ENCODE results near the gene AMIGO1.

AMIGO1 gene
- total RNA-seq: 15.0 to 29.6 (median 19.1) reads per million in 3 donors

DNA sequence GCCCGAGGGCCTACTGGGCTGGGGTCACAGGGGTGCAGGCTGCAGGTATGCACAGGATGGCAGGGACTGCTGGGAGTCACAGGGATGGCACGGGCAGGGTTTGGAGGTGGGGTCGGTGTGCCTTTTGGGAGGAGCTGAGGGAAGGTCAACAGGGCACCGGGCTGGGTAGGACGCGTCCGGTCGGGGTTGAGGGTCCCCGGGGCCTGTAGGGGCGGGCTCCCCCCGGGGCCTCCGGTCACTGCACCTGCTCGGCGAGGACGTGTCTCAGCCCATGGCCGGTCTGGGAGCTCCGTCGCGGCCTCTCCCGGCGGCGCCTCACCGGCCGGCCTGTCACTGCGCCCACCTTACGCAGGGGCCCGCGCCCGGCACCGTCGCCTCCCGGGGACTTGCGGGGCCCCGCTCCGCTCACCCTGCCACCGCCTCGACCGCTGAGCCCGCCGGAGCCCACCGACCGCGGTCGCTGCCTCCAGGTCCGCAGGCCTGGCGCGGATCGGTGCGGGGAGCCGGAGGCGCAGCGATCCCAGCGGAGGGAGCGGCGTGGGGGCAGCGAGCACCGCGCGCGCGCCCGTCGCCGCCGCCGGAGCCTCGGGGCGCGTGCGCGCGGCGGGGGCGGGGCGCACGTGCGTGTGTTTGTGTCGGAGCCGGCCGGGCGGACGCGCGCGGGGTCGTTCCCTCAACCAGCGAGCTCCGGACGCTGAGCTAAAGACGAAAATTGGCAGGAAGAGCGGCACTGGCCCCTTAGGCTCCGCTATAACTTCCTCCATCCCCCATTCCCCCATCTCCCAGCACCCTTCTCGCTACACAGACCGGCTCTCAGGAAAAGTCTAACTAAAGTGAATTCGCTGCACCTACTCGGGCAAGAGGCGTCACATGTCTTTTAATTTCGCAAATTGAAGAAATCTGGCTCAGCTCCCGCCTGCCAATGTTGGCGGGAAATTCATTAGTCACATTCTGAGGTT, at the start of gene AMIGO1:
TSS of gene AMIGO1 (minus strand) at position 552 of the 959 bp plus-strand sequence. CDS start 815 bp downstream, outside the sequence.
- peak; percentile 22 to 45 (median 43) for DNase-seq

GRCh38 chr1:109557520-109557919, 48.0 kb upstream of the AMIGO1 start:
- H3K4me3 ChIP-seq (ENCODE audit: insufficient read depth, low read depth, low read length, poor library complexity, severe bottlenecking): no peak overlapping the region
- peaks cover 6% of the 10 kb centered on the region for H3K4me1 ChIP-seq (ENCODE audit: control insufficient read depth, insufficient read depth, low read length, poor library complexity, severe bottlenecking)
- no peaks in the 10 kb centered on the region for H3K9me3 ChIP-seq (ENCODE audit: control insufficient read depth, low read length)
- no peak overlapping the region for H3K27ac ChIP-seq (ENCODE audit: insufficient read depth, low read length, poor library complexity, severe bottlenecking)
- DNase-seq: no peak
- no peaks in the 10 kb centered on the region for H3K27me3 ChIP-seq (replicated peaks; ENCODE audit: control insufficient read depth, insufficient read depth, low read length, poor library complexity, severe bottlenecking)
- H3K36me3 ChIP-seq (ENCODE audit: control insufficient read depth, insufficient read depth, low read length): no peaks in the 10 kb centered on the region

More for the DNA sequence above, at the start of gene AMIGO1:
- Histone ChIP-seq H3K4me1 (ENCODE audit: control insufficient read depth, insufficient read depth, low read length, poor library complexity, severe bottlenecking) (peaks cover 36% of the 10 kb centered on the region), H3K36me3 (ENCODE audit: control insufficient read depth, insufficient read depth, low read length) (no peaks in the 10 kb centered on the region), H3K4me3 (ENCODE audit: insufficient read depth, low read depth, low read length, poor library complexity, severe bottlenecking) (peak within 1 kb of the TSS; percentile 71), H3K27me3 (replicated peaks; ENCODE audit: control insufficient read depth, insufficient read depth, low read length, poor library complexity, severe bottlenecking) (no peaks in the 10 kb centered on the region), H3K9me3 (ENCODE audit: control insufficient read depth, low read length) (no peaks in the 10 kb centered on the region), H3K27ac (ENCODE audit: insufficient read depth, low read length, poor library complexity, severe bottlenecking) (peak within 1 kb of the TSS; percentile 58)

DNA sequence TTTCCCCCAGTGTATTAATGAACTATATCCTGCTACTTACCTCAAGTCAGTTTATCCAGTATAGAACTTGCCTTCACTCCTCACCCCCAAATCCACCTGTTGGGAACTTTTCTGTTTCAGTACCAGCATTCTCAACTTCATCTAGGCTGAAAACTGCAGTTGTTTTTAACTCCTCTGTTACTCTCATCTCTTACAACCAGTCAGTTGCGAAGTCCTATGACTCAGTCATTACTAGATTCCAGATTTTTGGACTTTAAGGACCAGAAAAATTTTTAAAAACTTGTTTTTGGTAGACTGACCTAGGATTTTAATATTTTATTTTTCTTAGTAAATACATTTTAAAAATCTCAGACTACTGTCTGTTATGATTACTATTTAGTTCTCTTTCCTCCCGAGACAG, 47.0 kb upstream of the AMIGO1 start:
- Histone ChIP-seq H3K4me3 (ENCODE audit: insufficient read depth, low read depth, low read length, poor library complexity, severe bottlenecking) (no peak overlapping the region), H3K9me3 (ENCODE audit: control insufficient read depth, low read length) (no peaks in the 10 kb centered on the region), H3K27me3 (replicated peaks; ENCODE audit: control insufficient read depth, insufficient read depth, low read length, poor library complexity, severe bottlenecking) (no peaks in the 10 kb centered on the region), H3K36me3 (ENCODE audit: control insufficient read depth, insufficient read depth, low read length) (no peaks in the 10 kb centered on the region), H3K4me1 (ENCODE audit: control insufficient read depth, insufficient read depth, low read length, poor library complexity, severe bottlenecking) (peaks cover 6% of the 10 kb centered on the region), H3K27ac (ENCODE audit: insufficient read depth, low read length, poor library complexity, severe bottlenecking) (no peak overlapping the region)
- no peak for DNase-seq

DNA sequence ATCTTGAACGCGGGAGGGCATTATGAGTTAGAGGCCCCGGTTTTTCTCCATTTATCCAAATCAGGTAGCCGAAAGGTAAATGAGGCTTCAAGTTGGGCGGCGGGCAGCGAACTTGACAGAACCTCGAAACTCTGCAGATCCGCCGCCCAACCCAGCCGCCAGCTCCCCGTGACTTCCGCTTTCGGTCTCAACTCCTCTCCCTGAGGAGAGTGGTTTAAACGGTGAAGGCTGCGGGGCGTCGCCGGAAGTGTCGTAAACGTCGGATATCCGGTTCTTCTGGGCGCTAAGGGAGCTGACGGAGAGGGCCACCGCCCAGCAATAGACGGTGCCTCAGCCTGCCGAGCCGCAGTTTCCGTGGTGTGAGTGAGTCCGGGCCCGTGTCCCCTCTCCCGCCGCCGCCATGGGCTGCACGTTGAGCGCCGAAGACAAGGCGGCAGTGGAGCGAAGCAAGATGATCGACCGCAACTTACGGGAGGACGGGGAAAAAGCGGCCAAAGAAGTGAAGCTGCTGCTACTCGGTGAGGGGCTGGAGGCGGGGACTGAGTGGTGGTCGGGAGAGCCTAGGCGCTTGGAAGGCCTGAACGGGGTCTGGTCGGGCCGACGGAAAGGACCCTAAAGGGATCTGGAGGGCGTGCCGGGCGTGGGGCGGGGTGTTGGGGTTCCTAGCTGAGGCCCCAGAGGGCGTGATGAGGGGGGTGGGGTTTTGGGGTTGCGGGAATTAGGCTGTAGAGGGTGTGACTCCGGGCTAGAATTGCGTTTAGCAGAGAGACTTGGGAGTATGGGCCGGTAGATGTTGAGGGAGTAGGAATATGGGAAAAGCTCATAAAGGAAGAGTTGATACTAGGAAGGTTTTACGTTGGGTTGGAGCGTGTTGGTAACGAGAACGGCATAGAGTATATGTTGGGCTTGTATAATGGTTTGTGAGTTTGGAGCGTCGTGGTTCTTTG, 39.1 kb upstream of the AMIGO1 start, which contains the start of gene GNAI3:
TSS of gene GNAI3 (plus strand) at position 295 of the 947 bp plus-strand sequence. CDS start at position 401, 106 bp downstream.
- Histone ChIP-seq H3K4me3 (ENCODE audit: insufficient read depth, low read depth, low read length, poor library complexity, severe bottlenecking) (peak within 1 kb of the TSS; percentile 93), H3K36me3 (ENCODE audit: control insufficient read depth, insufficient read depth, low read length) (no peaks in the 10 kb centered on the region)

DNA sequence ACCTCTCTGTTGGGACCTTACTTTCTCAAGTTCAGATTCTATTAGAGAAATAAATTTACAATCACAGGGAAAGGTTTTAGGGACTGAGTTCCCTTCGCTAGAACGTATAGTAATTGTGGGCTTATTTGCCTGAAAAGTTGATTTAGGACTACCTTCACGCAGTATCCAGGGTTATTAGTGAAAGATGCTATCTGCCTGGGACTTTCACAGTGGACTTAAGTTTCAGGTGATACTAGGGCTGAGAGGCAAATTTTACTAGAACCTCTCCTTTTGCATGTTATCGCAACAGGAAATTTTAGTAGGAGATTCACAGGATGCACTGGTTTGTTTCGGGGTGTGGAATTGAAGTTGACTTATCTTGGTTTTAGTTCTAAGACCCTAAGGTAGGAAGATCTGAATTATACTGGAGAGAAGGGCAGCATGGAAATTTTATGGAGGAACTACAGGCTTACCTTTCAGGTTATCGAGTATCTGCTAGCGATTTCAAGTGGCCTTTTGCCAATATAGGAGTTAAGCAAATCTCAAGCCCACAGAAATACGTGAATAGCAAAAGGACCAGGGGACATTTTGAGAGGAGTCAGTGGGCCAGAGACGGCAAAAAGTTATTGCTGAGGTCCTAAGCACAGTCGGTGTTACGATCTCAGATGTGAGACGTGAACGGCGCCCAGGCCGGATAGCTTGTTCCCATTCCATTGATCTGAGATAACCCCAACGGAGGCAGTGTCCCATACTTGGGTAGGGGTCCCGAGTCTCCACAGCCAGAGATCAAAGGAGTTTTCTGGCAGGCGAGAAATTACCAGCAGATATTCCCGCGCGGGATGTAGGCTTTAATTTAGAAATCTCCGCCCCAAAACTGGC, 38.2 kb upstream of the AMIGO1 start:
- Histone ChIP-seq H3K36me3 (ENCODE audit: control insufficient read depth, insufficient read depth, low read length) (no peaks in the 10 kb centered on the region), H3K9me3 (ENCODE audit: control insufficient read depth, low read length) (no peaks in the 10 kb centered on the region), H3K4me3 (ENCODE audit: insufficient read depth, low read depth, low read length, poor library complexity, severe bottlenecking) (peak overlapping the region; percentile 93), H3K27ac (ENCODE audit: insufficient read depth, low read length, poor library complexity, severe bottlenecking) (peak overlapping the region; percentile 94), H3K27me3 (replicated peaks; ENCODE audit: control insufficient read depth, insufficient read depth, low read length, poor library complexity, severe bottlenecking) (no peaks in the 10 kb centered on the region), H3K4me1 (ENCODE audit: control insufficient read depth, insufficient read depth, low read length, poor library complexity, severe bottlenecking) (peaks cover 26% of the 10 kb centered on the region)
- no peak for DNase-seq

More for the DNA sequence above, 39.1 kb upstream of the AMIGO1 start, which contains the start of gene GNAI3:
- Histone ChIP-seq H3K27me3 (replicated peaks; ENCODE audit: control insufficient read depth, insufficient read depth, low read length, poor library complexity, severe bottlenecking) (no peaks in the 10 kb centered on the region), H3K4me1 (ENCODE audit: control insufficient read depth, insufficient read depth, low read length, poor library complexity, severe bottlenecking) (peaks cover 26% of the 10 kb centered on the region), H3K27ac (ENCODE audit: insufficient read depth, low read length, poor library complexity, severe bottlenecking) (peak within 1 kb of the TSS; percentile 94), H3K9me3 (ENCODE audit: control insufficient read depth, low read length) (no peaks in the 10 kb centered on the region)
- peak; percentile 95 to 96 (median 95) for DNase-seq

- Histone ChIP-seq H3K27me3 (replicated peaks; ENCODE audit: control insufficient read depth, insufficient read depth, low read length, poor library complexity, severe bottlenecking) (no peaks in the 10 kb centered on the region), H3K4me1 (ENCODE audit: control insufficient read depth, insufficient read depth, low read length, poor library complexity, severe bottlenecking) (peaks cover 26% of the 10 kb centered on the region), H3K36me3 (ENCODE audit: control insufficient read depth, insufficient read depth, low read length) (no peaks in the 10 kb centered on the region)
Measured at GRCh38 chr1:109546311-109547109, 37.0 kb upstream of the AMIGO1 start.

GRCh38 chr1:109543988-109544735, 34.6 kb upstream of the AMIGO1 start:
- no peaks in the 10 kb centered on the region for H3K27me3 ChIP-seq (replicated peaks; ENCODE audit: control insufficient read depth, insufficient read depth, low read length, poor library complexity, severe bottlenecking)

More at GRCh38 chr1:109546311-109547109, 37.0 kb upstream of the AMIGO1 start:
- H3K4me3 ChIP-seq (ENCODE audit: insufficient read depth, low read depth, low read length, poor library complexity, severe bottlenecking): peak overlapping the region; percentile 93
- DNase-seq: peak; percentile 72 to 85 (median 74)
- H3K27ac ChIP-seq (ENCODE audit: insufficient read depth, low read length, poor library complexity, severe bottlenecking): peak overlapping the region; percentile 94
- no peaks in the 10 kb centered on the region for H3K9me3 ChIP-seq (ENCODE audit: control insufficient read depth, low read length)

GRCh38 chr1:109543283-109543987, 33.9 kb upstream of the AMIGO1 start:
- Histone ChIP-seq H3K4me1 (ENCODE audit: control insufficient read depth, insufficient read depth, low read length, poor library complexity, severe bottlenecking) (peaks cover 16% of the 10 kb centered on the region), H3K4me3 (ENCODE audit: insufficient read depth, low read depth, low read length, poor library complexity, severe bottlenecking) (no peak overlapping the region), H3K36me3 (ENCODE audit: control insufficient read depth, insufficient read depth, low read length) (no peaks in the 10 kb centered on the region), H3K27ac (ENCODE audit: insufficient read depth, low read length, poor library complexity, severe bottlenecking) (no peak overlapping the region), H3K27me3 (replicated peaks; ENCODE audit: control insufficient read depth, insufficient read depth, low read length, poor library complexity, severe bottlenecking) (no peaks in the 10 kb centered on the region), H3K9me3 (ENCODE audit: control insufficient read depth, low read length) (no peaks in the 10 kb centered on the region)
- DNase-seq: no peak

More at GRCh38 chr1:109543988-109544735, 34.6 kb upstream of the AMIGO1 start:
- H3K4me1 ChIP-seq (ENCODE audit: control insufficient read depth, insufficient read depth, low read length, poor library complexity, severe bottlenecking): peaks cover 16% of the 10 kb centered on the region
- DNase-seq: no peak
- H3K9me3 ChIP-seq (ENCODE audit: control insufficient read depth, low read length): no peaks in the 10 kb centered on the region
- H3K36me3 ChIP-seq (ENCODE audit: control insufficient read depth, insufficient read depth, low read length): no peaks in the 10 kb centered on the region
- no peak overlapping the region for H3K4me3 ChIP-seq (ENCODE audit: insufficient read depth, low read depth, low read length, poor library complexity, severe bottlenecking)
- H3K27ac ChIP-seq (ENCODE audit: insufficient read depth, low read length, poor library complexity, severe bottlenecking): no peak overlapping the region

Measured in effector memory CD4-positive, alpha-beta T cell (primary cell).